Measurements from ENCODE around the gene RHBG.
A peak's percentile ranks its signal among the peaks of the same experiment; 100 is the strongest.

Gene RHBG

DNA sequence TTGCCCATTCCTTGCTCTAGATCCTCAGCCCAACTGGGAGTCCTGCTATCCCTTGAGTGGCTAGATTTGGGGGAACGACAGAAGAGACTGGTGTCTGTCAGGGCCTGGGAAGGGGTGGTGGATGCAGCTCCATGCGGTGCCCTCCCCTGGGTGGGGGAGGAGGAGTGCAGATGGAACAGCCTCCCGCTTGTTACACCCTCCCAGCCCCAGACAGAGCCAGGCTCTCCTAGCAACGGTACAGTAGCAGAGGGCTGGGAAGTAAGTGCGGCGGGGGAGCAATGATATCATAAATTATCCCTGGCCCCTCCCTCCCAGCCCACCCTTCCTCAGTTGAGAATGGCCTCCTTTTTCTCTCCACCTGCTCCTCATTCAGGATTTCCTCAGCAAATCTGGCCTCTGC lies 37.2 kb downstream of the RHBG start:
- no peak for DNase-seq (ENCODE audit: low read depth in 2 of 2)

DNA sequence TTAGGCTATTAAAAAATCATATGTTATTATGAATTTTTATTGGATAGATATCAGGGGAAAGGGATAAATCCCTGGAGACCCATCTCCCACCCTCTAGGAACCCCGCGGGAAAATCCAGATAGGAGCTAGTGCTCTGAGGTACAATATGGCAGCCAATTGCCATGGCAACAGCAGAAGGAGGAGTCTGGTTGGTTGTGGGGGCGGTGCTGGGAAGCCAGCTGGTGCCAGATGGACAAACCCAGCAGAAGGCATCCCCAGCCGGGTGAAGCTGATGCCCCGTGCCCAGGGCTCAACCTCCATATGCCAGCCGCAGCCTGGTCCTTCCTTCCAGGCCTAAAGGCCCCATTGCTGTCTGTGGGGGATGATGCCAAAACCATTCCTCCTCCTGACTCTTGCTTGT lies 38.3 kb downstream of the RHBG start:
- DNase-seq (ENCODE audit: low read depth in 2 of 2): no peak

DNA sequence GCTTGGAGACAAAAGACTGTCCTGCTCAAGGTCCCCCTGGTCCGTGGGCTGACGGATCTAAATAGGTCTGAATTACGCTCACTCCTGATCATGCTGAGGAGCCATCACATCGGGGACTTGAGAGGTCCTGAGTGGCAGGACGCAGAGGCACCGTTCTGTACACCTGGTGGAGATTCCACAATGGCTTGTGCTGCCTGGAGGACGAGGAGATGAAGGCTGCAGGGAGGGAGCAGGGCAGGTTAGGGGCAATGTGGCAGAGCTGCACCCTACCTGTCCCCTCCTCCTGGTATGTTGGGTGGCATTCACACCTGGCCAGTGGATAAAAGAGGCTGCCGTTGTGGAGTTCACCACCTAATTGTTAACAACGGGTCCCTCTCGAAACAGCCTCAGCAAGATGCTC lies 38.7 kb downstream of the RHBG start:
- no peak for DNase-seq (ENCODE audit: low read depth in 2 of 2)

DNA sequence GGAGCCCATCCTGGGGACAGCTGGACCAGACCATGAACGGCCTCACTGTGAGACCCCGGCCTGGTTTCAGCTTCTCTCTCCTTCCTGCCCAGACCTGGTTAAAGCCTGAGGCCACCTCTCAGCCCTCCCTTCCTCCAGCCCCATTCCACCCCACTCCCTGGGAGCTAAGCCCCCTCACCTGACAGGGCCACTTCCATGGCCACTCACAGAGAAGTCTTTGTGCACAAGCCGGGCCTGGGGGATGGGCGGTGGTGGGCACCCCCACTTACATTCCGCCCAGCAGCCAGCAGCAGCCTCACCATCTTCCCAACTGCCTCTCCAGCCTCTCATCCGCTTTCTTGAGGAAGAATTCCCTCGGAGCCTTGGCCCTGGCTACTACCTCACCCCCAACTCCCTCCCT lies 40.4 kb downstream of the RHBG start:
- DNase-seq (ENCODE audit: low read depth in 2 of 2): no peak

DNA sequence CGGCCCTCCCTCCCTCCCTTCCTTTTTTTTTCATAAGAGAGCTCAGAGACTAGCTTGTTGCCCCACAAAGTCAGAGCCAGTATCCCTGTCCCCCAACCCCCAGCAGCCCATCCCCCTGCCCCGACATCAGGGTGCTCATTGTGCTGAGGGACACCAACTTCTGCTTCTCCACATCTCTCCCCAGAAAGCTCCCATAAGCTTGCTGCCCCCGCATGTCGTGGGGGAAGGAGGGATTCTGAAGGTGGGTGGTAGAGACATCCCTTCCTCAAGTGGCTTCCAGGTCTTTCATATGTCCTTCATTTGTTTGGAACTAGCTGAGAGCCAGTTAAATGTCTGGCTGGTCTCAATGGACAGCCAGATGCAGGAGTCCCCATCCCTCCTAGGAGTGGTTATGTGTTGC lies 41.2 kb downstream of the RHBG start:
- no peak for DNase-seq (ENCODE audit: low read depth in 2 of 2)

DNA sequence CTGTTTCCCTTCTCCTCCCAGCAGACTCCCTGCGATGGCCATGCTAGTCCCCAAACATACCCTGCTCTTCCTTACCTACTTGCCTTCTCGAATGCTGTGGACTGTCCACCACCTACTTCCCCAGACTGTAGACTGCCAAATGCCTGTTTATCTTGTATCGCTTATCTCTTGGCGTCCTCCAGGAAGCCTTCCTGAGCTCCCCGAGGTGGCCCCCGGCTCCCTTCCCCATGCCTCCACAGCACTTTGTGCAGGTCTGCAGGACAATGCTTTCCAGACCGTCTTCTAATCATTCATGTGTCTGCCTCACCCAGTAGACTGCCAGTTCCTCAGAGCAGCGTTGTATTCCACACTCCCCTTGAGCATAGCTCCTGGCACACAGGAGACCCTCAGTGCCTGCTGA lies 41.7 kb downstream of the RHBG start:
- DNase-seq (ENCODE audit: low read depth in 2 of 2): no peak

DNA sequence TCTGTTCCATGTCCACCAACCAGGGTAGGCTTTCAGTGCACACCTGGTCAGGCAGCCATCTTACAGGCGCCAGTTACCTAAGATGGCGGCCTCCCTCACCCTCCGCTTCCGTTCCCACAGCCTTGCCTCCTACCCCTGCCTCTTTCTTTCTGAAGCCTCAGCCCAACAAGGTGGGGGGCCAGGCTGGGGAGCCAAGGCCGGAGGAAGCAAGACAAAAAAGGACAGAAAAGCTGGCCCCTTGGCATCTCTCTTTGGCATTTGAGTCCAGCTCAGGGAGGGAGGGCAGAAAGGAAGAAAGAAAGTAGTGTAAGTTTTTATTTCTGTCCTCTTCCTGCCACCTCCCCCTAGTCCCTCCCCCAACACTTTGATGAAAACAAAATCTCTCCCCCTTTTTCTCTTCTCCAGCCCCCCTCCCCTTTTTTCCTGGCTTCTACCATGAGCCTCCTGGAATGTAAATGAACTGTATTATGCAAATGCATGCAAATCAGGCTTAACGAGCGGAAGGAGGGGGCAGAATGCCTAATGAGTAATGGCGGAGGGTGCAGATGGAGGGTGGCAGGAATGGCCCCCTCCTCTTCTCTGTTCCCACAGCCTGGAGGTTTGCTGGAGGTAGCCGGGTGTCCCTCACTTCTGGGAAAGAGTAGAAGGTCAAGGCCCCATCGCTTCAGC lies 43.8 kb downstream of the RHBG start:
- no peak for DNase-seq (ENCODE audit: low read depth in 2 of 2)

DNA sequence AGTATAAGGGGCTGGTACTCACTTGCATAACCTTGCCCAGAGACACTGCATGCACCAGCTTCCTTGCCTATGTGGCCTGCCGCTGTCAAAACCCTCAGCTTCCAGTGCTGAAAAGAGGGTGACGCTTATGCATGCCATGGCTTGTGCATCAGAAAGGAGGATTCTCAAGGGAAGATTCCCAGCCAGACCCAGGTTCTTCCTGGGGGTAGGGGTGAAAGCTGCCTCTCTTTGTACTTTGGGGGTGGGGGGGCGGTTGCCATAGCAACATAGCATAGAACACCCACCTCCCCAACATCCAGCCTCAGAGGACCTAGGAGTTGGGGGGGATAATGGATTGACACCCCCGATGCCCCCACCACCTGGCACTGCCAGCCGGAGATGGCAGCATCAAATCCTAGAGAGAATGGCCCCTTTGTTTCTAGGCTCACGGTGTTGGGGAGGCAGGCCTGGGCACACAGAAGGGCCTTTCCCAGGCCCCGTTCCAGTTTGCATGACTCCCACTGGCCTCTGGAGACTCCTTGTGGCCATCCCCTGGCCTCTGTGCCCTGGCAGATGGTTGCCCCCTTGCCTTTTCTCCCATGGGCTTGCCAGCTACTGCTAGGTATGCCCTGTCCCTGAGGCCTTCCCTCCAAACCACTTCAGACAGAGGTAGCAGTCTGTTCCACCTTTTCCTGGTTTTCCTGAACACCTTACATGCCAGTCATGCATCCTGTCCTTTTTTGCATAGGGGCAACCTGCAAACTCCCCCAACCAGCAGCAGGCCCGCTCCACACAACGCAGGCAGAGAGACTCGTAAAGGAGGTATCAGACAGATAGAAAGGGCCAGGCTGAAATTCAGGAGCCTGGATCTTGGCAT lies 44.6 kb downstream of the RHBG start:
- DNase-seq (ENCODE audit: low read depth in 2 of 2): no peak

DNA sequence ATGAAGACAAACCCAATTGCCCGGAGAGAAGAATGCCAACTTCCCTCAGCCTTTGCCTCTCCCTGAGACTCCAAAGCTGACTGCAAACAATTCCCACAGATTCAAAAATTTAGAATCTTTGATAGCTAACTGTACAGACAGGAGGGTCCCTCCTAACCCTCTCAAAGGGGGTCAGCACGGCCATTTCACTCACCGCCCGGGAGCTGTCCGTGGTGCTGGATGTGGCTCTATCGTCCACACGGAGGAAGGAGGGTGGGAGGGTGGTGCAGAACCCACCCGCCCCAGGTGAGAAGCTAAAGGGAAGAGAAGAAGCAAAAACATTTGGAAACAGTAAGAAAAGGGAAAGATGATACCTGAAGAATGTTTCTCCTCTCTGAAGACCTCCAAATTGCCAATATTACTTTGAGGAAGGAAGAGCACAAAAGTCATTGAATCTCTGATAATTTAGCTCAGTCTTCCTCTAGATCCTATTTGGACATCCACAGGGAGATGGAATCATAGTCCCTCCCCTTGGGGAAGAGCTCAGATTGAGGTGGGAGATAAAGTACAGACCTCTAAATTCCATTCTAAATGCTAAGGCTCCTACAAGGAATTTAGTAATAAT lies 45.6 kb downstream of the RHBG start:
- no peak for DNase-seq (ENCODE audit: low read depth in 2 of 2)

DNA sequence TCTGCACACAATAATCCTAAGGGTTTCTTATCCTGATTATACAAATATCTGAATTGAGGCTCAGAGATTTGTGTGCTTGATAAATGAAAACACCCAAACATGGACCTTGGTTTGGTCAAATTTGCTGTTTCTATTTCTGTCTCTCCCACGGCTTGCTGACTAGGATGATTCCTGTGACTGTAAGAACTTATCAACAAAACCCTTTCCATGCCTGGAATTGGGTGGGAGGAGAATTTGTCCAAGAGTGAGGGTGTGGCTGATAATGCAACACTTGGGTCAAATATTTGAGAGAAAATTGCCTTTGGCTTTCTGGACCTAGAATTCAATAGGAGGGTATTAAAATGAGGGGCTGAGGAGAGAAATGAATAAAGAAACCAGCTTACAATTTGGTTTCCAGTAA lies 48.0 kb downstream of the RHBG start:
- DNase-seq (ENCODE audit: low read depth in 2 of 2): no peak

DNA sequence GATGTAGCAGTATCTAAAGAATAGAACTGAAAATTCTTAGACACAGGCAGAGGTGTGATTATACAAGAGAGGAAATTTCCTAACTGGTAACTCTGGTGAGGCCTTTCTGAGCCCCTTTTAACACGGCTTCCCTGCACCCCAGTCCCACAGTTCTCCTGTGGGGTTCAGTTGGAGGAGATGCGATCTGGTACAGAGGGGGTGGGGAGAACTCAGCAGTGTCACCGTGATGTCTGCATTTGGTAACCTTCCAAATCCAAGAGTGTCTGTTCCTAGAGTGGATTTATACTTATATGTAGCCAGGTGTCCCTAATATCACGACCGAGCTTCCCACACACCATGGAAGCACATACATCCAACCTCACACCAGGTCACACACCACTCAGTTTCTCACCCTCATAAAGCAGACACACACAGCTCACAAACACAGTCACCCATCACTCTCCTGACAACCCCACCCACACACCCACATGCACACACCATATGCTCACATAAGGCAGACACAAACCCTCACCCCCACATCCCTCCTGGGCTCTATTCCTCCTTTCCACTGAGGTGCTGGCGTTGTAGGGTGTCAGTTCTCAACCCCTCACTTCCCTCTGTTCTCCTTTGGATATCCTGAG lies 48.5 kb downstream of the RHBG start:
- DNase-seq (ENCODE audit: low read depth in 2 of 2): no peak

DNA sequence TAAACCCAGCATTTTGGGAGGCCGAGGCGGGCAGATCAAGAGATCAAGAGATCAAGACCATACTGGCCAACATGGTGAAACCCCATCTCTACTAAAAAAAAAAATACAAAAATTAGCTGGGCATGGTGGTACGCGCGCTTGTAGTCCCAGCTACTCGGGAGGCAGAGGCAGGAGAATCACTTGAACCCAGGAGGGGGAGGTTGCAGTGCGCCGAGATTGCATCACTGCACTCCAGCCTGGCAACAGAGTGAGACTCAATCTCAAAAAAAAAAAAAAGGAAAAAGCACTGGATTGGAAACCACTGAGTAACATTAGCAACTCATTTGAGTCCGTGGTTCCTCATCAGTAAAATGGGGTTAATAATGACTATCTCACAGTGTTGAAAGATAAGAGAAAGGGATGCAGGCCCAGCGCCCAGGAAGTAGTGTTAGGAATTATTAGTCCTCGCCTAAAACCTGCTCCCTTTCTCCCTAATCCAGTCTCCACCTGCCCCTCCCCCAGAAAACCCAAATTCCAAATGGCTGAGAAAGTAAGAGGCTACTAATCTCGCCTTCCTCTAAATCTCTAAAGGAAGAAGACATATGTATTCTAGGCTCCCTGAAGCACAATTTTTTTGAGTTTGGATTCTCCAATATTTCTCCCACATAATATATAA lies 49.5 kb downstream of the RHBG start:
- DNase-seq (ENCODE audit: low read depth in 2 of 2): no peak

DNA sequence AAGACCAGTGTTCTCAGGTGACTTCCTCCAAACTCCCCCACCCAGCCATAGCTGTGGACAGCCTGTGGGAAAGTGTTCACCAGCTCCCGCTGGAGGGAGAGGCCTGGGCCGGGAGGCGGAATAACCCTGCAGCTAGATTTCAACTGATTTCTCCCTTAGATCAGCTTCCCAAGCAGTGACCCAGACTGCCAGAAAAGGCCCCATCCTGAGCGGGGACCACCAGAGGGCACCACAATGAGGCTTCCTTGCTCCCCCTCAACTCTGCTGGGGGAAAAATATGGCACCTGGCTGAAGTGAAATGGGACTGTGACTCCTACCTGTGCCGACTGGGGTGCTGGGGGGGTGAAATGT lies 50.8 kb downstream of the RHBG start:
- DNase-seq (ENCODE audit: low read depth in 2 of 2): peak; percentile 37 to 38

DNA sequence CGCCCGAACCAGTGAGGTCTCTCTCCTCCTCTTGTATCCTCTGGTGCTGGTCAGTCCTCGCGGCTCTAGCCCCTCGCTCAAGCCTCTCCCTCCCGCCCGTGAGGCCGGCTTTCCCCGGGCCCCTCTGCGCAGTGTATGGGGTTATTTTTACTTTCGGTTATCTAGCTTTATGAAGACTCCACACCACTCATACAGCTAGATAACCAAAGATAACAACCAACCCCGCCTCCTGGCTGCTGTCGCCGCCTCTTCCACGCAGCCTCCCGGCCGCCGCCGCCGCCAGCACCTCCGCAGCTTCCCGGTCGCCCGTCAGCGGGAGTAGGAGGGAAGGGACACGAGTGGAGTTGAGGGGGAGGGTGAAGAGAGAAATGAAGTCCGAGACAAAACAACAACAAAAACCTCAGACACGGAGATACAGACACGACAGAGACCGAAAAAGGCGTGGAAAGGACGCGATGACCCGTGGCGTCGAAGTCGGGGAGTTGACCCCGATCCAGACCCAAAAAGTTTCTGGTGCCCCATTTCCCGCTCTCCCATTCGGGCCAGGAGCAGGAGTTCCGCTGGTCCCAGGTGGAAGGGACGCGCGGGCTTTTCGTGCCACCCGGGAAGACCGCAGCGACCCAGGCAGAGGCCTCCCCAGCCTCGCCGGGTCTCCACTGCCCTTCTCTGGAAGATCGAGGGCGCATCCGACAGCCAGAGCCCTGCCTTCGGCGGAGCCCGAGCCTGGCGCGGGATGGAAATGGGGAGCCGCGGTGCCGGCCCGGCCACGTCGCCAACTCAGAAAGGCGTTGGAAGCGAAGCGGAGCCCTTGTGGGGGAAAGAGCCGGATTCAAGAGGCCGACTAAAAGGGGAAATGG lies 51.4 kb downstream of the RHBG start:
- DNase-seq (ENCODE audit: low read depth in 2 of 2): peak in 1 of 2 donors; percentile 34

DNA sequence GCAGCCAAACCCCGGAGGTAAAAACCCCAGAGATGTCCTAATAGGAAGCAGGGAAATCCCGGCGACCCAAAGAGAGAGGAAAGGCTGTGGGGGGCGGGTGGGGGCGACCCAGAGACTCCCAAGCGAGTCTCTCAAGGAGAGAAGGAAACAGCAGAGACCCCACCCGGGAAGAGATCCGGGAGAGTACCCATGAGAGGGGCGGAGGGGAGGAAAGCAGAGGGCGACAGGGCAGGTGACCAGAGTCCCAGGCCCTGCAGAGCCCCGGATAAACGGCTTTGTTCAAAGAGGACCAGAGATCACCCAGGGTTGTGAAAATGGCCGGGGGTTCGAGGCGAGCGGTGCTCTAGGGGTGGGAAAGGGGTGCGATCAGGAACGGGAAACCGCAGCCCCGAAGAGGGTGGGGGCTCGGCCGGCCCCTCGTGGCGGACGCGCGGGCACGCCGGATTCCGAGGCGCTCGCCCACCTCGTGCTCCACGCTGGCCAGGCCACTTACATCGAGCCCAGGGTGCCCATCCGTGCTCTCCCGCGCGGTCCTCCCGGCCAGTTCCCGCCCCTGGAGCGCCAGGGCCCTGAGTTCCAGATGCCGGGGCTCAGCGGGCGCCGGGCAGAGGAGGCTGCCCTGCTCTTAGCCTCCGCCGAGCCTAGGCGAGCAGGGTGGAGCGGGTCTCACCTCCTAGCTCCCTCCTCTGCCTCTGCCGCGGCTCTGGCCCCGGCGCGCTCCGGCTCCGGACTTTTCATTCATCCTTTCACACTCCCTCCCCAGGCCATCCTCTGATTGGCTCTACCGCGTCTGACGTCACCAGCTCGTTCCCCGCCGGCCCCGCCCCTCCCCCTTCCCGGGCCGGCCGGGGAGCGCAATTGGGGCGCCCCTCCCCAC lies 52.3 kb downstream of the RHBG start:
- peak; percentile 37 to 58 for DNase-seq (ENCODE audit: low read depth in 2 of 2)

DNA sequence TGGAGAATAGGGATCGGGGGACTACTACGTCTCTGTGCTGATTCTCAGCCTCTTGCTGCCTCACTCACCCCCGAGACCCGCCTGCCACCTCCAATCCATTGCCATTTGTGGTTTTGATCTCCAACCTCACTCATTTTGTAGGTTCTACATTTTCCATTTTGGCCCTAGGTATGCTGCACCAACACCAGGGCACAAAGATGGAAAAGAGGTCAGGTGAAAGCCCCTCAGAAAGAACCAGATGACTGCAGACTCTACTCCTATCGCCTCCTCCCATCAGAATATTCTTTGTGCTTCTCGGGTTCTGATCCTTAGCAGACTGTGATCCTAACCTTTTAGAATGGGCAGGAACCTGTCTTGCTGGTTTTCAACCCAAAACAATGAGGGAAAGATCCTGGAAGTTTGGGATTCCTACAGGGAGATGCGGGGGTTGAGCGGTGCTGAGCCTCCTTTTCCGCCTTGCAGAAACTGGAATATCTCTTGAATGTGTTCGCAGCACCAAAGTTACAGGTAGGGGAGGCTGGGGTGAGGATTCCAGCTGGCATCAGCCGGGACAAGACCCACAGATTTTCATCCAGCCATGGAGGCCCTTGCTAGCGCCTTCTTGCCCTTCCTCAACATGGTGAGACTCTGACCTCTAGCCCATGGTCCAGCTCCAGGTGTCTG lies 53.1 kb downstream of the RHBG start:
- no peak for DNase-seq (ENCODE audit: low read depth in 2 of 2)

DNA sequence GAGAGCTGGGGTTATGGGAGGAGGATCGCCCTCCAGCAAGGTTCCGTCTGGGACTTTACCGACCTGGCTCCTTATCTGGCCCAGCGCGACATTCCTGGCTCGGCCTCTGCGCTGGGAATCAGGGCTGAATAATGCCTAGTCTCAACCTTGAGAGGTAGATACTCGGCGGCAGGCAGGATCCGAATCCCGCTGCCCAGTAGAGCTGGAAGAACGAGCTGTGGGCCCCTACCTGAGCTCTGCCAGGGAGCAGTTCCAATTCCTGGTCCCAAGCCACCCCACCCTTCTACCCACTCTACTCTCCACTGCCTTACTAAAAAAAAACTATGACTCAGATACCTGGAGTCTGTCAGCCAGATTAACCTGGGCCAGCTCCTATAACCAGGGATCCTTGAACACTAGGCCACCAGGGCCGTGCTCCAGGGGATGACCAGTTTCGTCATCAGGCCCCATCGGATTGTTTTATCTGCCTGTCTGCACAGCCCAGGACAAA lies 53.6 kb downstream of the RHBG start:
- no peak for DNase-seq (ENCODE audit: low read depth in 2 of 2)

DNA sequence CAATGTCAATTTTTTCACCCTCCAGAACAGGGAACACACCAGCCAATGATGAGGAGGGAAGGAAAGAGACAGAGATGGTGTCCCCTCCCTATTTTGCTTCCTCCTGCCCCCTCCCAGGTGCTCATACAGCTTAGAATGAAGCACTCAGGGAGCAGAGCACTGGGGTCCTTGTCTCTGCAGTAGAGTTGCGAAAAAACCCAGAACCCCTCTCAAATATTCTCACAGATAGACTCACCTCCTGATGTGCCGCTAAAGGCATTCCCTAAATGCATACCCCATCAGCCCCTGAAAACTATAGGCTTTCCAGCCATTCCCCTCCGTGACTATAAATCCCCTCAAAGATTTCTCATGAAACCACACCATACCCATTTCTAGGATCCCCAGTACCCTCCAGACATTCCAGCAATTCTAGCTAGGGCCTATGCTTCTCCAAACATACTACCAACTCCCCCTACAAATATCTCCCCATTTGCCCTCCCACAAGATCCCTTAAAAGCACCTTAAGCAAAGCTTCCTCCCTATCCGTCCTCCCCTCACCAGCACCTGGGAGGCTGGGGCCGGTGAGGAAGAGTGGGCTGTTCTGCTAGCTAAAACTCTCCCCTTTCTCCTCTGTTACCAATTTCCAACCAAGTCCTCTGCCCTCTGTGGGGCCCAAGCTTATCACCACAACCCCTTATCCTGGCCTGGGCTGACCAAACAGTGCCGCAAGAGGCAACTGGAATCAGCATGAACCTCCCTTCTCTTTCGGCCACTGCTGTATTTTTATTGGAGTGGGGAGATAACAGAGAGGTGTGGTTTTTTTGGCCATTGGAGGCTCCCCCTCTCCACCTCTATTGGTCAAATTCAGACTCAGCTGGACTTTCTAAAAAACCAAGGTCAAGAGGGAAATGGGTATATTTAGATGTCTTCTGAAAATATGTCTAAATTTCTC lies 54.7 kb downstream of the RHBG start:
- no peak for DNase-seq (ENCODE audit: low read depth in 2 of 2)

Data from stimulated activated CD8-positive, alpha-beta memory T cell treated with anti-CD3 and anti-CD28 coated beads, Interleukin-7, amount 100 ng/mL, for 4 hours (primary cell).